Right kidney (tissue), 1 donor: Measurements from ENCODE around the gene CASZ1.

Source experiments
- DNase-seq: peaks from one replicate; pipeline ENCODE4 v3.0.0-alpha.2; 2016

CASZ1 gene

GRCh38 chr1:10621906-10622305 is 174.5 kb downstream of the CASZ1 start:
- DNase-seq, result no peak

GRCh38 chr1:10620776-10621175 is 175.7 kb downstream of the CASZ1 start:
- no peak for DNase-seq

GRCh38 chr1:10617931-10618885 is 178.2 kb downstream of the CASZ1 start:
- DNase-seq, result no peak

GRCh38 chr1:10617318-10617717 is 179.1 kb downstream of the CASZ1 start:
- DNase-seq, result no peak

GRCh38 chr1:10616696-10617095 is 179.8 kb downstream of the CASZ1 start:
- no peak for DNase-seq

- DNase-seq, result no peak
Observed at GRCh38 chr1:10615932-10616671, 180.3 kb downstream of the CASZ1 start.

- DNase-seq, result no peak
Observed at GRCh38 chr1:10615332-10615731, 181.1 kb downstream of the CASZ1 start.

- DNase-seq, result no peak
Observed at GRCh38 chr1:10614377-10615225, 181.8 kb downstream of the CASZ1 start.

- DNase-seq, result no peak
Observed at GRCh38 chr1:10613861-10614260, 182.6 kb downstream of the CASZ1 start.

- DNase-seq, result no peak
Observed at GRCh38 chr1:10613340-10613739, 183.1 kb downstream of the CASZ1 start.

- no peak for DNase-seq
Observed at GRCh38 chr1:10612436-10613160, 183.8 kb downstream of the CASZ1 start.

GRCh38 chr1:10610901-10611600 is 185.4 kb downstream of the CASZ1 start:
- DNase-seq, result no peak

- no peak for DNase-seq
Observed at GRCh38 chr1:10608690-10609089, 187.8 kb downstream of the CASZ1 start.

- no peak for DNase-seq
Observed at GRCh38 chr1:10607228-10607627, 189.2 kb downstream of the CASZ1 start.

- no peak for DNase-seq
Observed at GRCh38 chr1:10606064-10606463, 190.4 kb downstream of the CASZ1 start.

GRCh38 chr1:10604966-10605365 is 191.5 kb downstream of the CASZ1 start:
- no peak for DNase-seq

GRCh38 chr1:10602936-10603335 is 193.5 kb downstream of the CASZ1 start:
- DNase-seq, result no peak

GRCh38 chr1:10601342-10602070 is 194.9 kb downstream of the CASZ1 start:
- DNase-seq, result no peak

- DNase-seq, result no peak
Observed at GRCh38 chr1:10599194-10599861, 197.1 kb downstream of the CASZ1 start.

GRCh38 chr1:10598389-10598702 is 198.1 kb downstream of the CASZ1 start:
- no peak for DNase-seq
